Astrocyte (in vitro differentiated cells and primary cell): Measurements from ENCODE around the gene SLC16A3. TPM values are rescaled to one million over a fixed set of nuclear protein-coding genes. Genes with fewer than 3 reads are reported as not detected.

Experiments used
- DNase-seq: peaks from one replicate; pipeline ENCODE4 v3.0.0-alpha.2; 2010; ENCODE audit warnings: low read depth
- FAIRE-seq: peaks from 2 replicates; lab custom pipeline; 2011; peaks lifted over from hg19 to GRCh38; lab: Jason Lieb, UNC
- H2AFZ ChIP-seq: 2 replicates; pipeline ENCODE4 v1.6.0; 2012; ENCODE audit warnings: low read depth, low read length, inconsistent platforms
- H3K27ac ChIP-seq: 2 replicates; pipeline ENCODE4 v1.5.1; 2011; ENCODE audit warnings: low read depth, low read length, inconsistent platforms
- H3K27me3 ChIP-seq: 2 replicates; pipeline ENCODE4 v1.6.0; 2011; ENCODE audit warnings: low read length, inconsistent platforms; ENCODE audit not compliant: insufficient read depth
- H3K36me3 ChIP-seq: 2 replicates; pipeline ENCODE4 v1.5.1; 2011; ENCODE audit warnings: low read length, inconsistent platforms; ENCODE audit not compliant: insufficient read depth
- H3K4me1 ChIP-seq: 2 replicates; pipeline ENCODE4 v1.5.1; 2011; ENCODE audit warnings: low read length, inconsistent platforms; ENCODE audit not compliant: insufficient read depth
- H3K4me2 ChIP-seq: 2 replicates; pipeline ENCODE4 v1.6.0; 2012; ENCODE audit warnings: low read length, inconsistent platforms
- H3K4me3 ChIP-seq: 2 replicates; pipeline ENCODE4 v1.5.1; 2011; ENCODE audit warnings: low read depth, mild to moderate bottlenecking, low read length, inconsistent platforms; ENCODE audit not compliant: insufficient read depth
- H3K79me2 ChIP-seq: 2 replicates; pipeline ENCODE4 v1.6.0; 2012; ENCODE audit warnings: mild to moderate bottlenecking, low read length, inconsistent platforms; ENCODE audit not compliant: insufficient read depth
- H3K9ac ChIP-seq: 2 replicates; pipeline ENCODE4 v1.6.0; 2012; ENCODE audit warnings: mild to moderate bottlenecking, low read length, inconsistent platforms
- H3K9me3 ChIP-seq: 2 replicates; pipeline ENCODE4 v1.5.1; 2012; ENCODE audit warnings: low read depth, mild to moderate bottlenecking, low read length, inconsistent platforms; ENCODE audit not compliant: insufficient read depth
- H4K20me1 ChIP-seq: 2 replicates; pipeline ENCODE4 v1.6.0; 2012; ENCODE audit warnings: low read length, inconsistent platforms; ENCODE audit not compliant: insufficient read depth
- H3K27ac Mint-ChIP-seq: one replicate; pipeline ENCODE4 v1.8.0; 2021; ENCODE audit warnings: mild to moderate bottlenecking, mixed read lengths; ENCODE audit not compliant: unreplicated experiment
- H3K27me3 Mint-ChIP-seq: one replicate; pipeline ENCODE4 v1.8.0; 2021; ENCODE audit warnings: low read depth, mixed read lengths; ENCODE audit not compliant: unreplicated experiment
- H3K36me3 Mint-ChIP-seq: one replicate; pipeline ENCODE4 v1.8.0; 2021; ENCODE audit warnings: low read depth, mixed read lengths; ENCODE audit not compliant: unreplicated experiment
- H3K4me1 Mint-ChIP-seq: one replicate; pipeline ENCODE4 v1.8.0; 2021; ENCODE audit warnings: low read depth, mixed read lengths; ENCODE audit not compliant: unreplicated experiment
- H3K4me3 Mint-ChIP-seq: one replicate; pipeline ENCODE4 v1.8.0; 2021; ENCODE audit warnings: mild to moderate bottlenecking, moderate library complexity, mixed read lengths; ENCODE audit not compliant: unreplicated experiment
- H3K9me3 Mint-ChIP-seq: one replicate; pipeline ENCODE4 v1.8.0; 2021; ENCODE audit warnings: mild to moderate bottlenecking, mixed read lengths; ENCODE audit not compliant: unreplicated experiment
- EZH2 ChIP-seq: IDR thresholded peaks from 2 replicates; pipeline ENCODE4 v1.6.1; 2012; ENCODE audit warnings: mild to moderate bottlenecking, low read length, inconsistent platforms; ENCODE audit not compliant: insufficient read depth
- total RNA-seq: library from RNA; stranded (reverse); gene quantifications from 2 replicates; pipeline ENCODE4 v1.2.1, GENCODE V29; 2021
- TF ChIP-seq, protein P1 (sequence below): IDR thresholded peaks from 2 replicates; pipeline ENCODE4 v1.5.1; 2011; ENCODE audit warnings: low read depth, mild to moderate bottlenecking, inconsistent platforms, low read length, moderate library complexity; ENCODE audit not compliant: insufficient read depth

Gene SLC16A3
- total RNA-seq, 1 donor from 2014 or later, result 292 TPM

DNA sequence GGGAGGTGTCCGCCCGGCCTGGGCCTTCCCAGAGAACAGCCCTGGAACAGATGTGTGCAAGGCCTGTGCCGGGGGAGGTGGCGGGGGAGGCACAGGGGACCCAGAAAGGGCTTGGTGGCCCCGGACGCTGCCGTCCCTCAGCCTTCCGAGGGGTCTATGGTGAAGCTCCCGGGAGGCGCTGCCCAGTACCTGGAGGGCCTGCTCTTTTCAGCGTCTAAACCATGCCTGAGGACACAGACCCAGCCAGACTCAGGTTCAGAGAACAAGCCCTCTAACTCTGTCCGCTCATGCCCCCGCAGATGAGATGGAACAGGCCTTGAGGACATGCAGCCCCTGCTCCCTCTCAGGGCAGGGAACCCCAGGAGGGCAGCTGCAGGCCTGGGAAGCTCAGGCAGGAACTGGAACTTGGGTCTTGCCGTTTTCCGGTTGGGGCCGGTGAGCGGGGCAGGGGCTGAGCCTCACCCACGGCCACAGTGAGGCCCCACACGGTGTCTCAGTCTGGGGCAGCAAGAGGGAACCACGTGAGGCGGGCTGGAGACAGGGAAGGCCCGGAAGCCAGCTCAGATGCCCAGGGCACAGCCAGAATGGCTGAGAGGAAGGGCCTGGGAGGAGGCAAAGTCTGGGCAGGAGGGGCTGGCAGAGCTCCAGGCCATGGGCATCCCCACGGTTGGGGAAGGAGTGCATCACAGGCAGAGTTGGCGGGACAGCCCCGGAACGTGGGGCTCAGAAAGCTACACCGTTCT lies 12.5 kb downstream of the SLC16A3 start:
- Mint-ChIP-seq H3K4me3 (no peak overlapping the region), H3K27ac (no peak overlapping the region)
- H4K20me1 ChIP-seq, result peaks cover 98% of the 10 kb centered on the region

DNA sequence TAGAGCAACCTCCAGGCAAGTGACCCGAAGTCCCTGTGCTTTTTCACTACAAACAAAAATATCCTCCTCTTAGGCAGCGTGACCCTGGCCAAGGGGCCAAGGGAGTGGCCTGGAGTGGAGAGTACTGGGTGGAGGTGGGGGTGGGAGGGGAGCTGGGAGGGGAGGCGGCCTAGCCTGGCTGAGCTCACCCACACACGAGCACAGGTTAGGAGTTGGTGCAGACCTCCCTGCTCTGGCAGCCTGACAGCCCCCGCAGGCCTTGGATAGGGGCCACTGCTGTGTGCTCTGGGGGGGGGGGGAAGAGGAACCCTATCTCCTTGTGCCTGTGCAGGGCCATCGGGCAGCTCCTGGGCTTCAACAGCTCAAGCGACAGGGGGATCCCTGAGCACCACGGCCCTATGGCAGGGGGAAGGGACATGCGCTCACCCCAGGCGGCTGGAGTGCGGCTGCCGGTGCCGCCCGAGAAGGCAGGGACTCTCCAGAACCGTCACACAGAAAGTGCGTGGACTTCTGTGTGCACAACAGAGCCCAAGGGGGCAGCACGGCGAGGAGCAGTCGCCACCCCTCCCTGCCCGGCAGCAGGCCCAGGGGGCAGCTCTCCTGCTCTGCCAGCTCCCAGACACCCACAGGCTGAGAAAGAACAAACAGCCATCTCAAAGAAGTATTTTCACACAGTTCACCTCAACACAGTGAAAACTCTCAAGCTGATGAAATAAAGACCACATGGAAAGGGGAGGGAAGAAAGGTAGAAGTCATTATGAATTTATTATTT lies 13.3 kb downstream of the SLC16A3 start:
- Histone ChIP-seq H3K9me3 (no peaks in the 10 kb centered on the region), H3K27ac (peak overlapping the region; percentile 36), H3K36me3 (peaks cover 25% of the 10 kb centered on the region), H3K27me3 (no peaks in the 10 kb centered on the region), H3K4me1 (peaks cover 59% of the 10 kb centered on the region), H3K4me3 (no peak overlapping the region), H3K4me2 (peak overlapping the region; percentile 28), H3K9ac (peak overlapping the region; percentile 7), H4K20me1 (peaks cover 98% of the 10 kb centered on the region), H2AFZ (no peak overlapping the region), H3K79me2 (peaks cover 61% of the 10 kb centered on the region)
- Mint-ChIP-seq H3K4me1 (peaks cover 28% of the 10 kb centered on the region), H3K9me3 (no peaks in the 10 kb centered on the region), H3K4me3 (no peak overlapping the region), H3K27me3 (no peaks in the 10 kb centered on the region), H3K36me3 (peaks cover 18% of the 10 kb centered on the region), H3K27ac (peak overlapping the region; percentile 75)
- no peak for DNase-seq
- TF ChIP-seq EZH2, result no peak
- TF ChIP-seq, protein P1, sequence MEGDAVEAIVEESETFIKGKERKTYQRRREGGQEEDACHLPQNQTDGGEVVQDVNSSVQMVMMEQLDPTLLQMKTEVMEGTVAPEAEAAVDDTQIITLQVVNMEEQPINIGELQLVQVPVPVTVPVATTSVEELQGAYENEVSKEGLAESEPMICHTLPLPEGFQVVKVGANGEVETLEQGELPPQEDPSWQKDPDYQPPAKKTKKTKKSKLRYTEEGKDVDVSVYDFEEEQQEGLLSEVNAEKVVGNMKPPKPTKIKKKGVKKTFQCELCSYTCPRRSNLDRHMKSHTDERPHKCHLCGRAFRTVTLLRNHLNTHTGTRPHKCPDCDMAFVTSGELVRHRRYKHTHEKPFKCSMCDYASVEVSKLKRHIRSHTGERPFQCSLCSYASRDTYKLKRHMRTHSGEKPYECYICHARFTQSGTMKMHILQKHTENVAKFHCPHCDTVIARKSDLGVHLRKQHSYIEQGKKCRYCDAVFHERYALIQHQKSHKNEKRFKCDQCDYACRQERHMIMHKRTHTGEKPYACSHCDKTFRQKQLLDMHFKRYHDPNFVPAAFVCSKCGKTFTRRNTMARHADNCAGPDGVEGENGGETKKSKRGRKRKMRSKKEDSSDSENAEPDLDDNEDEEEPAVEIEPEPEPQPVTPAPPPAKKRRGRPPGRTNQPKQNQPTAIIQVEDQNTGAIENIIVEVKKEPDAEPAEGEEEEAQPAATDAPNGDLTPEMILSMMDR, result no peak
- FAIRE-seq, result no peak

More for the DNA sequence above, 12.5 kb downstream of the SLC16A3 start:
- Histone ChIP-seq H3K4me2 (peak overlapping the region; percentile 28), H3K79me2 (peaks cover 66% of the 10 kb centered on the region), H3K27ac (peak overlapping the region; percentile 36), H3K9me3 (no peaks in the 10 kb centered on the region), H3K27me3 (no peaks in the 10 kb centered on the region), H3K4me3 (no peak overlapping the region), H2AFZ (no peak overlapping the region), H3K36me3 (peaks cover 25% of the 10 kb centered on the region), H3K9ac (peak overlapping the region; percentile 7), H3K4me1 (peaks cover 57% of the 10 kb centered on the region)
- FAIRE-seq (no peak), DNase-seq (peak; percentile 52)
- Mint-ChIP-seq H3K9me3 (no peaks in the 10 kb centered on the region), H3K36me3 (peaks cover 18% of the 10 kb centered on the region), H3K4me1 (peaks cover 26% of the 10 kb centered on the region), H3K27me3 (no peaks in the 10 kb centered on the region)
- TF ChIP-seq, protein P1, result no peak

DNA sequence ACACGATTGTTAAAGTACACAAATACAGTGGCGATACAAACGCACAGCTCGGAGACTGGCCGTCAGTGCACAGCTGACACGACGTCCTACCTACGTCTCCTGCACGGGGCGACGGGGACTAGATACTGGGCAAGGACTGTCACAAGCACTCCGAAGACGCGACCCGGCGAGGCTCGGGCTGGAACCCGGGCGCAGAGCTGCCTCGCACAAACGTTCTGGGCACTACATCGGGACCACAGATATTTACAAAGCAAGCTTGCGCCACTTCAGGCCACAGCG lies 13.8 kb downstream of the SLC16A3 start:
- peaks cover 28% of the 10 kb centered on the region for H3K4me1 Mint-ChIP-seq
- Histone ChIP-seq H3K27me3 (no peaks in the 10 kb centered on the region), H3K79me2 (peaks cover 65% of the 10 kb centered on the region), H2AFZ (no peak overlapping the region), H3K4me1 (peaks cover 65% of the 10 kb centered on the region), H4K20me1 (peaks cover 98% of the 10 kb centered on the region), H3K4me3 (no peak overlapping the region), H3K36me3 (peaks cover 27% of the 10 kb centered on the region), H3K4me2 (peak overlapping the region; percentile 10), H3K27ac (peak overlapping the region; percentile 21), H3K9me3 (no peaks in the 10 kb centered on the region), H3K9ac (no peak overlapping the region)
- no peak for TF ChIP-seq EZH2
- TF ChIP-seq, protein P1, result no peak
- H3K4me3 Mint-ChIP-seq, result peak overlapping the region; percentile 62
- DNase-seq (no peak), FAIRE-seq (no peak)
- peaks cover 18% of the 10 kb centered on the region for H3K36me3 Mint-ChIP-seq
- peak overlapping the region; percentile 75 for H3K27ac Mint-ChIP-seq
- H3K27me3 Mint-ChIP-seq, result no peaks in the 10 kb centered on the region
- H3K9me3 Mint-ChIP-seq, result no peaks in the 10 kb centered on the region
